Measurements from ENCODE around the gene FIP1L1.
"Not testable (repeated sequence)": the region's sequence is repeated elsewhere in the genome, so short reads cannot be mapped to it uniquely, and the experiment has no call there.

FIP1L1 gene

DNA sequence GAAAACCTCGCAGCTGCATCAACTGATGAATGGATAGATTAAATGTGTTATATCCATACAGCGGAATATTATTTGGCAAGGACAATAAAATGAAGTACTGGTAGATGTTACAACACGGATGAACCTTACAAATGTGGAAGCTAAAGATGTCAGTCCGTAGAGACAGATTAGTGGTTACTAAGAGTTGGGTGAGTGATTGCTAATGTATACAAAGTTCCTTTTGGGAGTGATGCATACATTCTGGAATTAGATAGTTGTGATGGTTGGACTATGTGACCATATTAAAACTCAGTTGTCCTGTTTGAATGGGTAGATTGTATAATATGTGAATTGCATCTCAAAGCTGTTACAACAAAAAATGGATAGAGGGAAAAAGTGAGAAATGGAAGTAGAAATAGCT lies 2.8 kb downstream of the FIP1L1 start:
- DNase-seq = no peak

GRCh38 chr4:53409479-53409878 lies 32.0 kb downstream of the FIP1L1 start:
- DNase-seq = not testable (repeated sequence)

DNA sequence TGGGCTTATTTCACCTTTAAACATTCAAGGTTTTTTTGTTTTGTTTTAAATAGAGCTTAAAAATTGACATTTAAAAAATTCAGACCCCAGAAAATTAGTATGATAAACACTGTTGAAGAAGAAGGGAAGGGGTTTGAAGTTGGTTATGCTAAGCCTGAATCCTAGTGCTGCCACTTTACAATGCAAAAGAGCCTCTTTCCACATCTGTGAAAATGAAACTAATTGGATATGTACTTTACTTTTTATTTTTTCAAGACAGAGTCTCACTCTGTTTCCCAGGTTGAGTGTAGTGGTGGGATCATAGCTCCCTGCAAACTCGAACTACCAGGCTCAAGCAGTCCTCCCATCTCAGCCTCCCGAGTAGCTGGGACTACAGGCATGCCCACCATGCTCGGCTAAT lies 41.8 kb downstream of the FIP1L1 start:
- DNase-seq = no peak

GRCh38 chr4:53421791-53422190 lies 44.4 kb downstream of the FIP1L1 start:
- DNase-seq = no peak

DNA sequence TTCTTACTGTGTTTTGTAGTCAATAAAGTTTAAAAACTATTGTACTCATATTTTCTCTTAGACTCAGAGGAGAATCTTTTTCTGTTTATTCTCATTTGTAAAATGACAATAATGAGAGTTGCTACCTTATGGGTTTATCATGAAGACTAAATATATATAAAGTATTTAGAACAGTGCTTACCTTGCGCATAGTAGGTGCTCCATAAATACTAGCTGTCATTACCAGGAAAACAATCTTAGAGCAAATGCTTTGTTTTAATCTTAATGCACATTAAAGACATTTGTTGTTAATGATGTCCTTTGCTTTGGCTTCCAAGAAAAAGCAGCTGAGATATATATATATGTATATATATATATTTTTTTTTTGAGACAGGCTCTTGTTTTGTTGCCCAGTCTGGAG lies 44.9 kb downstream of the FIP1L1 start:
- no peak for DNase-seq

GRCh38 chr4:53424280-53424679 lies 46.8 kb downstream of the FIP1L1 start:
- DNase-seq = no peak

- no peak for DNase-seq
Measured at GRCh38 chr4:53427366-53427765, 49.9 kb downstream of the FIP1L1 start.

DNA sequence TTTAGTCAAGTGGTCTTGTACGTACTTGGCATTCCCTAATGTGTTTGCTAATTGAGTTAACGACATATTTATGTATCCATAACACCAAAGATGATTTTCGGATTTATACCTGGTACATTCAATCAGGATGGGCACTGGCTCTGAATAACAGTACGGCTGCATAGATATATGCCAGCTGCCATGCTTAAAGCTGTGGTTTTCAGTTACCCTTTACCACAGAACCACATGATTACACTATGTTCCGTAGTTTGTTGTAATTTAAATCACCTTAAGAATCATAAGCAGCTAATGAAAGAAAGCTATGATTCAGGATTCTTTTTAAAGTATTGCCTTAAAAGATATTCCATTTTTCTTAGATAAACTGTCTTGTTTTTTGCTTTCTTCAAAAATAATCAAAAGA lies 53.6 kb downstream of the FIP1L1 start:
- DNase-seq = peak; percentile 17

DNA sequence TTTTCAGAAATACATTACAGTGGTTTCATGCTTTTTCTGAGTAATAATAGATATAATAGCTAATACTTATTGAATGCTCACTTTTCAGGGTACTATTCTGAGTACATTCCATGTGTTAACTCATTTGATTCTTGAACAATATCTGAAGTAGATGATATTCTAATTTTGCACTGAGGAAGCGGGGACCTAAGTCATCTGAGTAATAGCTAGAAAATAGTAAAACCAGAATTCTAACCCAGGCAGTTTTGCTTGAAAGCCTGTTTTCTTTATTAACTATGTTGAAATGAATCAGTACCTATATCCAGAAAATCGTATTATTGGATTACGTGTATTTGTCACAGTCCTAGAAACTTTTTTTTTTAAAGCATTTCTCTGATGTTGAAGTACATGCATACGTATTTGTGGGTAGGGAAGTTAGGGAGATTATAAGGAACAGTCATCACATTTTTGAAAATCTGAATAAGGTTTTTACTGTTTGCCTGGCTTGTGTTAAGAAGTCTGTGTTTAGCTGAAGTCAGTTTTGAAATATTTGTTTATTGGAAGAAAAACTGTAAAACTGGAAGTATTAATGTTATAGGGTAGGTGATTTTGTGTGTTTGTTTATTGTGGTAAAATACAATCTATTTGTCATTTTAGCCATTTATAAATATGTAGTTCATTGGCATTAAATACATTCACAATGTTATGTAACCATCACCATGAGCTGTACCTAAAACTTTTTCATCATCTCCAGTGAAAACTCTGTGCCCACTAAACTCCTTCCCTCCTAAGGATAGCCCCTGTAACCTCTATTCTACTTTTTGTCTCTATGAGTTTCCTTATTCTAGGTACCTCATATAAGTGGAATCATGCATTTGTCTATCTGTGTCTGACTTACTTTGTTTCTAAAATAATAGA lies 55.3 kb downstream of the FIP1L1 start:
- no peak for DNase-seq

GRCh38 chr4:53436251-53436650 lies 58.8 kb downstream of the FIP1L1 start:
- no peak for DNase-seq

GRCh38 chr4:53441564-53441963 lies 64.1 kb downstream of the FIP1L1 start:
- no peak for DNase-seq

DNA sequence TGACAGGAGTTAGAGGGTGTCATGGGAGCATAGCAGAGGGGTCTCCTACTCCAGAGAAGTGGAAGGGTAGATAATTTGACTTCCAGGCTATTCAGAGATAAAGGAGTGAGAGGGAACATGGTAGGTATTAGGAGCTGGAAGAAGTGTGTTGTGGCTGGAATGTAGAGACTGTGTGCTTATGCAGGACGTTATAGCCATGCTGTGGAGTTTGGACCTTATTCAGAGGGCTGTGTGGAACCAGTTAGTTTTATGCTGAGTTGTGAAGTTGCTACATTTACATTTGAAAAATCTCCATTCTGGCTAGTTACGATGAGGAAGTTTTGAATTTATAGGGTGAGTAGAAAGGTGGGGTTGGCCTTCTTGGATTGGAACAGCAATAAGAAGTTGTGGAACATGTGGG lies 67.5 kb downstream of the FIP1L1 start:
- no peak for DNase-seq

DNA sequence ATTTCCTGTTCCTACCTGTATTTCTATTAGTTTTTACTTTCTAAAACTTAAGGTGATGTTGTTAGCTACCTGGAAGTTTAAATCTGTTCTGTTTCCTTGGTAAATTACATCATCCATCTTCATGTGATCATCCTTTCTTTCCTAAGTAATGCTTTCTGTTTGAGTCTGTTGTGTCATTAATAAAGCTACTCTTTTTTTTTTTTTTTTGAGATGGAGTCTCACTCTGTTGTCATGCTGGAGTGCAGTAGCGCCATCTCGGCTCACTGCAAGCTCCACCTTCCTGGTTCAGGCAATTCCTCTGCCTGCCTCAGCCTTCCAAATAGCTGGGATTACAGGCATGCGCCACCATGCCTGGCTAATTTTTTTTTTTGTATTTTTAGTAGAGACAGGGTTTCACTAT lies 73.3 kb downstream of the FIP1L1 start:
- no peak for DNase-seq

DNA sequence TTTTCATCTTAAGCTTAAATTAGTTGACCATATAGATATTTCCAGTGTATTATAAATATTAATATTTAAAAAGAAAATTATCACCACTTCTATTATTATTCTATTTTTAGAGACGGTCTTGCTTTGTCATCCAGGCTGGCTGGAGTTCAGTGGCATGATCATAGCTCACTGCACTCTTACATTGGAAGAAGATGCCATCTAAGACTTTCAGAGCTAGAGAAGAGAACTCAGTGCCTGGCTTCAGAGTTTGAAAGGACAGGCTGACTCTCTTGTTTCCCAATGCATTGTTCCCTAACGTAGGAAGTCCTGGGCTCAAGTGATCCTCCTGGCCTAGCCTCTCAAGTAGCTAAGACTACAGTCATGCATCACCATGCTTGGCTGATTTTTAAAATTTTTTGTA lies 75.9 kb downstream of the FIP1L1 start:
- no peak for DNase-seq

DNA sequence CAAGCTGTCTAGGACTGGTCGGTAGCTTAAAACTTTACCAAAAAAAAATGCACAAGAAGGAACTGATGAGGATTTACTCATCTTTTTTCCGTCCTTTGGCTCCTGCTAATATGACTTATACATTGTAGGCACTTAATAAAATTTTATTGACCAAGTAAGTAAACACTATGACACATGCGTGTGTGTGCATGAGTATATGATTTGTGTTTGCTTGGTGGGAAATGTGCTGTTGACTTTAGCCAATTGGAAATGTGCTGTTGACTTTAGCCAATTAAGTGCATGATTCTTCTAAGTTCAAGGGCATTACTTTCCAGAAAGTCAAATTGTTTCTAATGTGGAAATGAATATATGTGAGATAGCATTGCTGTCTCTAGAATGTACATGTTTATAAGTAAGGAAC lies 78.3 kb downstream of the FIP1L1 start:
- no peak for DNase-seq

DNA sequence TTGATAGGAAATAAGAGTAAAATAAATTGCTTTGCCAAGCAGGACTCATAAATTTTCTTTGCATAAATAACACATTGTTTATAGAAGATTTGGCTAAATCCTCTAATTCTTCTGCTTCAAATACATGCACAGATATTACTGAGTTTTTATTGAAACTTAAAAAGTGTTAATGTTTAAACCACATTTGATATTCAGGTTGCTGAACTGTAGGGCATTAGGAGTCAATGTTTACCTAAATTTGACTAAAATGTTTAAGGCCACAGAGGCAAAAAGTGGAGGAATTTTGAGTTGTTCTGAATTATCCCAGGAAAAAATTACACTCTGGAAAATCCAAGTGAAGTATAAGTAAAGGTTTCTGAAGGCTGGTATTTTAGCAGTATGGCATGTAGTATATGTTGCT lies 78.7 kb downstream of the FIP1L1 start:
- no peak for DNase-seq

- DNase-seq = no peak
Measured at GRCh38 chr4:53459548-53459947, 82.1 kb downstream of the FIP1L1 start.

DNA sequence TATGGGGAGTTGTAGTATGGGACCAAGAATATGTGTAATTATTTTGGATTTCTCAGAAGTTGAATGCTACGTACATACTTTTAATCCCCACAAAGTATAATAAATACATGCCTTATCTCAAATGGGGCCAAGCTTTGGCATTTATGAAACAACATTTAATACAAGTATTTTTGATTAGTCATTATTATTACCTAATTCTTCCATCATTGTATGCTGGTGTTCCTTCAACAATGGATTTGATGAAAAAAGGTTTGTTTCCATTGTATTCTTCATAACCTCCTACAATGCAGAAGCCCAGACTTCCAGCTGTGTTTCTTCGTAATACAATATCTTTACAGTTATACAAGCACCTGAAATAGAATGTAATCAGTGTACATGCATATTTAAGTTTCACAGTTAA lies 83.8 kb downstream of the FIP1L1 start:
- DNase-seq = no peak

- no peak for DNase-seq
Measured at GRCh38 chr4:53463340-53463739, 85.9 kb downstream of the FIP1L1 start.

DNA sequence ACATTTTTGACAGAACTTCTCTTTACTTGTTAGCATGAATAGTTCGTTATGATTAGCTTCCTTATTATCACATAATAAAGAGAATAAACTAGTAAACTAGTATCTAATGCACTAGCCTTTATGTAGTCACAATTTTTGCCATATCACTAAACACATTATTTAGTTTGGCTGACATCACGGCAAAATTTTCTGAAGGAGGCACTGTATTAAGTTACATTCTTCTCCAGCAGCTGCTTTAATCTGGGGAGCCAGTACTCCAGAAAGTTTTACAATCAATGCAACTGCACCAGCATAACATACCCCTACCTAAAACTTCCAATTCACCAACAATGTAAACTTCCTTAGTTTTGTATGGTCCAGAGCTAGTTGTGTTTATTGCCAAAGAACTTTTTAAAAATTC lies 87.8 kb downstream of the FIP1L1 start:
- DNase-seq = no peak

- no peak for DNase-seq
Measured at GRCh38 chr4:53465891-53466290, 88.5 kb downstream of the FIP1L1 start.

GRCh38 chr4:53466576-53466975 lies 89.1 kb downstream of the FIP1L1 start:
- not testable (repeated sequence) for DNase-seq

GRCh38 chr4:53476232-53477037 lies 99.0 kb downstream of the FIP1L1 start:
- DNase-seq = no peak

DNA sequence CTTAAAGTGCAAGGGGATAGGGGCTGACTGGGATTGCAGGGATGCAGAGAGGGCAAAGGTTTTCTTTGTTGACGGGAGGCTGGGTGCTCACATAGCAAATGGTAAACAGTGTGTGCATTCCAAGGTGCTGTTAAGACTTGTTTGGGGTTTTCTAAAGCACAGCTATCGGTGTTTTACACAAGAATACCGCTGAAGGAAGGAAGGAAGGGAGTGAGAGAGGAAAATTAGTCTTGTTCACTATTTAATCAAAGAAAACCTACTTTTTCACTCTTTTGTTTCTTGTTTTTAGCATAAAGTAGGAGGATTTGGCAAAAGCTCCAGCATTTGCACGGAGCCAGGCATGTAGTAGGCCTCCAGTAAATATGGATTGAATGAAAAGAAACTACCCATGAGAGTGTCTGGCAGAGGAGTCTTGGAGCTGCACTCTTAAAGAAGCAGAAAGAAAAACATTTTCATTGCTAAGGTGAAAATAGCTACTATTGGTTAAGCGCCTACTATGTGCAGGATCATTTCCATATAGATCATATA lies 99.7 kb downstream of the FIP1L1 start:
- no peak for DNase-seq
